MV-4-11 (cell line): Measurements from ENCODE around the gene PRKCSH.
A peak's percentile ranks its signal among the peaks of the same experiment; 100 is the strongest.
"Not testable (repeated sequence)": the region's sequence is repeated elsewhere in the genome, so short reads cannot be mapped to it uniquely, and the experiment has no call there.

ENCODE experiments used
- DNase-seq: peaks from one replicate; lab custom pipeline; 2025; lab: John Stamatoyannopoulos, UW

Gene PRKCSH

DNA sequence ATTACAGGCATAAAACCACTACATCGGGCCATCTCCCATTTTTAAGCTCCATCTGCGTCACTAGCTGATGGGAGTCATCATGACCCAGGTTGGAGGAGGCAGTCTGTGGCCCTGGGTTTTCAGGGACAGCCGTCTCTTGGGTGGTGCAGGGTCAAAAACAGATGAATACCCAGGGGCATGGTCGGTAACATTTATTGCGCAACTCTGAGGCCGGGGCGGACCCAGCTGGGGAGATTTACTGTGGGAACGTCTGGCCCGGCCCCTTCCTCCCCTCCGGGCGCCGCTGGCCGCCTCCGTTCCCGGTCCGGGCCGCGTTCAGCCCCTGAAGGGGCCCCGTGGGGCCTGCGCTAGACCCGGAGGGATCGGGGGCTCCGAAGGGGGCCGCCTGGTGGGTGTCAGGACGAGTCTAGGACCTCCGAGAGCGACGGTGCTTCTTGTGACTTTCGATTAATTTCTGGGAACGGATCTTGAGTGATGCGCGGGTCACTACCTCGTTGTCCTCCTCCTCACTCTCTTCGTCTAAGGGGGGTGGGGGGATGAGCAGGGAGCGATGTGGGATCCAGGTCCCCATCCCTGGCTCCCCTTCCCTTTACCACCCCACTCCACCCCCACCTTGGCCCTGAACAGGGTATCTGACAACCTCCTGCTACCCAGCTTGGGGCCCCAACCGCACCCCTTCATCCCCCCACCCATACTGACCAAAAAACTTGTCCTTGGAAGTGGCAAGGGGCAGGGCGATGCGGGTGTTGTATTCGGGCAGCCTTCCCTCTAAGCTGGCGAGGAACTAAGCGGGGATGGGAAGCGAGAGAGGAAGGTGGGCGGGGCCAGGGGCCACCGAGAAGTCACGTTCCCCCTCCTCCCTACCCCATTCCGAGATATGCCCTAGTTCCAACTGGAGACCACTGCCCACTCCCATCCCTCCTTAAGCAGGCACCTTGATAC, 14.7 kb upstream of the PRKCSH start:
- DNase-seq: peak; percentile 25

DNA sequence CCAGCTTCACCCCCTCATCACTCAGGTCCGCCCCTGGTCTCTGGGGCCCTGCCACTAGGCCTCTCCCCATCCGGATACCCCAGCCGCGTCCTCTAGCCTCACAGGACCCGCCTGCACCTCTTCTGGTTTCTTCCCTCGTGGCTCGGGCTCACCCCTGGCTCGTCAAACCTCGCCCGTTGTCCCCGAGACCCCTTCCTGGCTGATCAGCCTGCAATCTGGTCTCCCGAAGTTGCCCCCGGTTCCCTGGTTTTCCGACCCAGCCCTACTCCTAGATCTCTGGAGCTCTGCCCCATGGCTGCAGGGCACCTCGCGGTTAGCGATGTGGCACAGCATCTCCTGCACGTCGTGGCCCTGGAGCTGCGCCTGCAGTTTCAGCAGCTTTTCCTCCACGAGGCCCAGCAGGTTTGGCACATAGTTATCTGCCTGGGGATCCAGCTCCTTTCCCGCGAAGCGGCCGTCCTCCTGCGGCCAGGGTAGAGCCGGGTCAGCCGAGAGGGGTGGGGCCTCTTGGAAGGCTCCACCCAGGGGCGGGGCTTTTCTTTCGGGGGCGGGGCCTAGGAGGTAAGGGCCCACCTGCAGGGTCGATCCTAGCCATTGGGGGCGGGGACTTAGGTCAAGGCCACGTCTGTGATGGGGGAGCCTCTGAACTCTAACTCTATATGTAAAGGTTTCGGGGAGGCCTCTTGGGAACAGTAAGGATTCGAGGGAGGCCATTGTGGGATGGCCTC, 13.9 kb upstream of the PRKCSH start:
- peak; percentile 34 for DNase-seq

DNA sequence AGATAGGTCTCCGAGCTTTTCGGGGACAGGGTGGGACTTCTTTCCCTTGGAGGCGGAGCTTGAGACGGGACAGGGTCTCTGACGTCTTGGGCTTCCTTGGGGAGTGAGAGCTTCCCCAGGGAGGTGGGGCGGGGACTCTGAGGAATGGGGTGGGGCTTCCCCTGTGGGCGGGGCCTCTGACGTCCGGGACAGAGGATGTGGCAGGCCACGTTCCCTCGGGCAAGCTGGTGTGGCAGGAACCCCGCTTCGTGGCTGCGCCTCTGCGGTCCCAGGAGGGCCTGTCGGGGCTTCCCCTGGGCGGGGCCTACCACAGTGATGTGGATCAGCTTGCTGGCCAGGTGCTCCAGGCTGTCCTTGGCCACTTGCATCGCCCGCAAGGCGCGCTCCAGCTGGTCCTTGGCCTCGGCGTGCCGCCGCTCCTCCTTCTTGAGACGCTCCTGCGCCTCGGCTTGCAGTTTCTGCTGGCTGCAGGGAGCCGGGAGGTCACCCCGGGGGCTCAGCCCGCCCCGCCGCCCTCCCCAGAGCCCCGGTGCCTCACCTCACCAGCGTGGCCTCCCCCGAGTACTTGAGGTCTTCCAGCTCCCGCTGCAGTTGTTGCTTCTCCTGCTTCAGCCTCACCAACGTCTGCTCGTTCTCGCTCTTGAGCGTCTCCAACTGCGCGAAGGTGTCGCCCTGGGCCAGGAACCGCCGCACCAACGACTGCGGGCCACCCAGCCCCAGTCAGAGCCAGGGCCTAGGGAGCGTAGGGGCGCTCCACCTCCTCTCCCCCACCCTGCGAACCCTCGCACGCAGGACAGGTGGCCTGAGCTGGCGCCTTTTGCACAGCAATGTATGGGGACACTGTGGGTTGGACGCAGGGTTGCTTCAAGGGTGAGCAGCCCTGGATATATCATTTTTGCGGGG, 13.0 kb upstream of the PRKCSH start:
- peak; percentile 78 for DNase-seq

DNA sequence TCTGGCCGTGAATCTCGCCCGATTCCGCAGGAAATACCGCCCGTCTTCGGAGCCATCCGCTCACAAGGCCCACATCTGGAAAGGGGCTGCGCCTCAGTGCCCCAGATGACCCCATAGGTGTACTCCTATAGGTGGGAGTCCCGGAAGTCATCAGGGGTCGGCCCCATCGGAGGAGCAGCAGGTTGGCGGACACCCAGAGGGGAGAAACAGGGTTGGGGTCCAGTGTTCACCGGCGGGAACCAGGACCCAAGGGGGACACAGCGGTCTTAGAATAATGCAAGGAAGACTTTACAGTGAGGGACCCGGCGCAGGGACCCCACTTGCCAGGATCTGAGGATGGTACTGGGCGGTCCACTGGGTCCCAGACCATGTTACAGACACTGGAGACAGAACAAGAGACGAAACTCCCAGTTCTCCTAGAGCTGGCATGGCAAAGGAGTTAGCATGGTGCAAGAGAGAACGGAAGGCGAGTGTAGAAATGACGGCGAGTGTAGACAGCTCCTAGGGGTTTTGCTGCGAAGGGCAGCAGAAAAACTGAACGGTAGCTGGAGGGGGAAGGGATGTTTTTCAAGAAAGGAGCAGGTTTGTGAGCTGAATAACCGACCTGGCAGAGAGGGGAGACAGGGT, 12.2 kb upstream of the PRKCSH start:
- no peak for DNase-seq

DNA sequence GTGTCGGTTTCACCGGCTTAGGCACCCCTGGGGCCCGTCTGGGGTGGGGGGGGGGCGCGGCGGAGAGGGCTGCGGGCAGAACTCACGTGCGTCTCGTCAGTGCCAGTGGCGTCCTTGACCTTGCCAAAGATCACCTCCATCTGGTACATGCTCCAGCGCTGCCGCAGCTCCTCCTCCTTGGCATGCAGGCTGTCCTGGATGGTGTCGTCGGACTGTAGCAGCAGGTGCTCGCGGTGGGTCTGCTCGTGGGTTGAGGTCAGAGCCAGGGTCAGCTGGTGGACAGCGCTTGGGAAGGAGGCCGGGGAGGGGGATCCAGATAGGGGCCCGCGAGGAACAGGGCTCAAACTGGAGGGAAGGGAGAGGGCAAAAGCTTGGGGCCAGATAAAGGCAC, 11.6 kb upstream of the PRKCSH start:
- DNase-seq: no peak

DNA sequence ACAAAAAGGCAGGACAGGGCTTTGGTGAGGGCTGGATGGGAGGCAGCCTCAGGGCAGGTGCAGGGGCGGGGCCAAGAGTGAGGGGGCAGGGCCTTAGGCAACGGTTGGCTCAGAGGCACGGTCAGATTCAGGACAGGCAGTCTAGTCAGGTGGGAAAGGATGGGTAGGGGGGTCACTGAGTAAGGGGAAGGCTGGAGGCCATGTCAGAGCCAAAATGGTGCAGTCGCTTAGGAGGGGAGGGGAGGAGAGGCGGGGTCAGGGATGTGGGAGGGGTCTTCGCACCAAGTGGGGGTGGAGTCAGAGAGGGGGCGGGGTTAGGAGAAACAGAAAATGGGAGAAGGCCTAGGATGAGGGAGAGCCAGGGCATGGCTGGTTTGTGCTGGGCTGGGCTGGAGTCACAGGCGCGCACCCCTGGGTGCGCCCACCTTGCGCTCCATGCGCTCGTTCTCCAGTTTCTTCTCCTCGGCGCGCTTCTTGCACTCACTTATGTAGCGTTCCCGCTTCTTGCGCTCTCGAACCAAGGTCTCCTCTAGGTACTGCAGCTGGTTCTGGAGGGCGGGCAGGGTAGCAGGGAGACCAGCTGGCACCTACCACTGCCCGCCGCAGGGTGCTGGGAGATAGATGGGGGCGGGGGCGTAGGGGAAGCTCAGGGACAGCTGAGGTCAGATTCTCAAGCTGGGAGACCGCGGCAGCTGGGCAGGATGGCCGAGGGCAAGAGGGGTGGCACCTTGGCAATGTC, 9.5 kb upstream of the PRKCSH start:
- DNase-seq: no peak

DNA sequence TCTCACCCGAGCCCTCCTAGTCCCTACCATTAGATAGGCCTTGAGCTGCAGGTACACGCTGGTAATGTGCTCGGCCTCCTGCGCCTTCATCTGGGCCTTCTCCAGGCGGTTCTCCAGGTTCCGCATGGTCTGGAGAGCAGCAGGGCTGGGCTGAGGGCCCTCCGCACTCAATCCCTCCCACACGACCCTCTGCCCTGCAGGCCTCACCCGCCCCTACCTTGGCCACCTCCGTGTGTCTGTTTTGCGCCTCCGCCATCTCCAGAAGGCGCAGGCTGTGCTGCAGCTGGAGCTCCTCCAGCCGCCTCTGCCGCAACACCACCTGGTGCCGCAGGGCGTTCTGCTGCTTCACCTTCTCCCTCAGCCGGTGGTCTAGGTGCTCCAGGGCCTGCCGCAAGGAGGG, 8.8 kb upstream of the PRKCSH start:
- DNase-seq: no peak

DNA sequence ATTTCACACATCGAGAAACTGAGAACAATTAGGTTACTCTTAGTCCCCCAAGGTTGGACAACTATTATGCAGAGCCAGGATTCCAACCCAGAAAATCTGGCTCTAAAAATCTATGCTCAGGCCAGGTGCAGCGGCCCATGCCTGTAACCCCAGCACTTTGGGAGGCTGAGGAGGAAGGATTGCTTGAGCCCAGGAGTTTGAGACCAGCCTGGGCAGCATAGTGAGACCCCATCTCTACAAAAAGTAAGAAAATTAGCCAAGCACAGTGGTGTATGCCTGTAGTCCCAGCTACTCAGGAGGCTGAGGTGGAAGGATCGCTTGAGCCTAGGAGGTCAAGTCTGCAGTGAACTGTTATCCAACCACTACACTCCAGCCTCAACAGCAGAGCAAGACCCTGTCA, 1.9 kb upstream of the PRKCSH start:
- not testable (repeated sequence) for DNase-seq

DNA sequence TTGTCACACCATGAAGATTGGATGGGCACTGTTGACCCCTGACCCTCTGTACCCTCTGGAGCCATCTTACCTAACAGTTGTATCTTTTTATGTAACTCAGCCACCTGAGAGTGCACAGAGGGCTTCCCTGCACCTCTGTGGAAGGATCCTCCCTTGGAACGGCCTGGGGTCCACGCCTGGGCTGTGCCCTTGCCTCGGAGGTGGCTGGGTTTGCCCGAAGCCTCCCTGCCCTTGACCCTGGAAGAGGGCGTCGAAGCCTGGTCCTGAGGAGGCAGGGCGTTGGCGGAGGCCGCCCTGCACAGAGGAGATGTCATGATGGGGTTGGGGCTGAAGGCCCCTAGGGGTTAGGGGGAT, 755 bp upstream of the PRKCSH start:
- no peak for DNase-seq

DNA sequence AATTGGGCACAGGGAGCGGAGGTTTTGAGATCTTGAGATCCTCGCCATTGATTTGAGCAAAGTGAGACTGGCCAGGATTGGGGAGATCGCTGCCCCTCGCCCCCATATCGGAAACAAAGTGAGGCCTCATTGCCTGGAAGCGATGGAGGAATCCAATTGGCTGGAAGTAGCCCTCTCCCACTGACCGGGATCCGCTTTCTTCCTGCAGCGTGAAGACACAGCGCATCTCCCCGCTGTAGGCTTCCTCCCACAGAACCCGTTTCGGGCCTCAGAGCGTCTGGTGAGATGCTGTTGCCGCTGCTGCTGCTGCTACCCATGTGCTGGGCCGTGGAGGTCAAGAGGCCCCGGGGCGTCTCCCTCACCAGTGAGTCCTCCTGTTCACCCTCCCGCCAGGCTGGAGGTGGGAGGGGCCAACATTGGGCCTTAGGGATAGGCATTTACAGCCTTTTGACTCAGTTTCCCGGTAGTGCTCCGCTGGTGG, 438 bp downstream of the PRKCSH start:
- no peak for DNase-seq

DNA sequence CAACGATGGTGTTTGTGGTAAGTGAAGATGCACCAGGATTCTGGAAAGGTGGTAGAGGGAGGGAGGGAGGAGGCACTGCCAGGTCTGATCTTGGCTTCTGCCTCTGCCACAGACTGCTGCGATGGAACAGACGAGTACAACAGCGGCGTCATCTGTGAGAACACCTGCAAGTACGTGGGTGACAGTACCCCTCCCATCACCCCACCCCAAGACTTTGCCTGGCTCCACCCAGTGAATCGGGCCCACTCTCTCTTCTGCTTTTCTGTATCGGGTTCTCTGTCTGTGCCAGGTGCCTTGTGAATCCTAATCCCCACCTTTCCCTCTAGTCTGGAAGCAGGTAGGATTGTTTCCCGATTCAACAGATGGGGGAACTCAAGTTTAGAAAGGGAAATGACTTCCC, 2.5 kb downstream of the PRKCSH start:
- no peak for DNase-seq

DNA sequence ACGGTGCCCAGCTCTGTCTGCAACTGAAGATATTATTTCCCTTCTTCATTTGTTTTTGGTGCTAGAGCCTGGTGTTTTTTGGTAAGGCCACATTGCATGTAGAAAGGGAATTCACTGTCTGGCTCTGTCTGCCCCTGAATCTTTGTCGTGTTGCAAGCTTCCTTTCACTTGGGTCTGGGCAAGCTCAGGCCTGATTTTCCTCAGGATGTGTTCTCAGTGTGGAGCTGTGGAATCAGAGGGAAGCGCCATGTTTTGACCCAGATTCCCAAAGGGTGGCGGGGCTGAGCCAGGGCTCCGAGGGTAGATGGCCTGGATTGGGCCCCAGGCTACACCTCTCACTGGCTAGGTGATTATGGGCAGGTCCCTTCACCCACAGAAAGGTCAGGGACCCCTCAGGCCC, 8.6 kb downstream of the PRKCSH start:
- no peak for DNase-seq

DNA sequence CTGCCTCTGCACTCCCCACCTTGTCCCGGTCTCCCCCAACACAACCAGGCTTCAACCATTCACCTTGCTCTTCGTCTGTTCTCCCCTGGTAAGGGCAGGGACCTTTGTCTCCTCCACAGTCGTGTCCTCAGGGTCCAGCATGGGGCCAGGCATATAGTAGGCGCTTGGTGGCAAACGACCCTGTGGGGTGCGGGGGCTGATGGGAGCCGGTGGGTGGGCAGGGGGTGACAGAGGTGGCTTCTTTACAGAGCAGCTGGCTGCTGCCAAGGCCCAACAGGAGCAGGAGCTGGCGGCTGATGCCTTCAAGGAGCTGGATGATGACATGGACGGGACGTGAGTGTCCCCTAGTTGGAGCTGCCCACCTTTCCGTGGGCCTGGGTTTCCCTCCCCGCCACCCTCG, 9.7 kb downstream of the PRKCSH start:
- no peak for DNase-seq

DNA sequence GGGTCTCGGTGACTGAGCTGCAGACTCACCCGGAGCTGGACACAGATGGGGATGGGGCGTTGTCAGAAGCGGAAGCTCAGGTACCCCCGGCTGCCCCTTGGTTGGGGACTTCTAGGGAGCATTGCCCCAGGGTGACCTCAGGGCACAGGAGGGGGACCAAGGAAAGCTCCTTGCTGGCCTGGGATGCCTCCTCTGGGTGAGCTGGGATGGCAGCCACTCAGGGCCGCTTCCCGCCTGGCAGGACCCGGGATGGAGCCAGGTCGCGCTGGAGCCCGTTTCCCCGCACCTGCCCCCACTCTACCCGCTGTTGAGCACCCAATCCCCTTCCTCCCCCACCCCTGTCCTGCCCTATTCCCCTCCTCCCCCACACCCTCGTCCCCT, 10.8 kb downstream of the PRKCSH start:
- DNase-seq: no peak

DNA sequence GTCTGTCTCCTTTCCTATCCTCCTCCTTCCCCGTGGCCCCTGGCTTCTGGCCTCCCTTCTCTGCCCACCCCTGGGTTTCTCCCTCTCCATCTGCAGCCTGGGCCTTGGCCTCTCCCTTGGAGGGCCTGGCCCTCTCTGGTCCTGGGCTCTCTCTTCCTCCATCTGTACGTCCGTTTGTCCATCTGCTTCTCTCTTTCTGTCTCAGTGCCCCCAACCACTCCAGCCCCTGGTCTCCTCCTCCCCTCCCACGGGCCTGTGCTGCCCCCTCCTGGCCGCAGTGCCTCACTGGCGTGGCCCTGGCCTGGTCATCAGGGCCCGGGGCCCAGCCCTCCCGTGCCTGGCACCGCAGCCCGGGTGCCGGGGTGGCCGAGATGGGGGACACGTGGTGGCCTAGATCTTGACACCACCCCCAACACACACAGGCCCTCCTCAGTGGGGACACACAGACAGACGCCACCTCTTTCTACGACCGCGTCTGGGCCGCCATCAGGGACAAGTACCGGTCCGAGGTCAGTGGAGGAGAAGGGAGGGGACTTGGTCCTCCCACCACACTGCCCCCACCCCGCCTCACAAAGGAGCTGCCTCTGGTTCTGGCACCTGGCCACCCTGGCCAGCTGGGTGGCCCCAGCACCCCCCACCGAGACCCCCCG, 11.3 kb downstream of the PRKCSH start:
- no peak for DNase-seq

DNA sequence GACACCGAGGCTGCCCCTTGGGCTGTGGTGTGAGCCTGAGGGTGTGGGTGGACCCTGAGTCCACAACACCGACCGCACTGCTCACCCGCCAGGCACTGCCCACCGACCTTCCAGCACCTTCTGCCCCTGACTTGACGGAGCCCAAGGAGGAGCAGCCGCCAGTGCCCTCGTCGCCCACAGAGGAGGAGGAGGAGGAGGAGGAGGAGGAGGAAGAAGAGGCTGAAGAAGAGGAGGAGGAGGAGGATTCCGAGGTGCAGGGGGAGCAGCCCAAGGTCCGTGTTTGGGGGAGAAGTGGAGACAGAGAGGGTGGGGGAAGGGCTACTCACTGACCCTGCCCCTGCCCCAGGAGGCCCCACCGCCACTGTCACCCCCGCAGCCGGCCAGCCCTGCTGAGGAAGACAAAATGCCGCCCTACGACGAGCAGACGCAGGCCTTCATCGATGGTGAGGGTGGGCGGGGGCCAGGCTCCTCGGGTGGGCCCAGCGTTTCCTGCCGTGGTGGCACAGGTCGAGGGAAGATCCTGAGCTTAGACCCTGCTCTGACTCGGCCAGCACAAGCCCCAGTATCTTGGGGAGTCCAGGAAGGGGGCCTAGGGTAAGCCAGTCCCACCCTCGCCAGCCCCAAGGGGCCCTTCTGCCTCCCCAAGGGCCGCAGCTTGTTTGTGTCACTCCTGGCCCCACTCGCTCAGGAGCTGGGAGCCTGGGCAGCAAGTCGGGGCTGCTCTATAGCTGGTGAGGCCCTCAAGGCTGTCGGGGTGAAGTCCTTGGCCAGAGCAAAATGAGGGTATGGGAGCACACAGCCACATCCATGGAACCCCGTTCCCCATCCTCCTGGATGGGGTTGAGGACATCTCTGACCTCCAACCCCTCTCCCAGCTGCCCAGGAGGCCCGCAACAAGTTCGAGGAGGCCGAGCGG, 12.2 kb downstream of the PRKCSH start:
- no peak for DNase-seq

DNA sequence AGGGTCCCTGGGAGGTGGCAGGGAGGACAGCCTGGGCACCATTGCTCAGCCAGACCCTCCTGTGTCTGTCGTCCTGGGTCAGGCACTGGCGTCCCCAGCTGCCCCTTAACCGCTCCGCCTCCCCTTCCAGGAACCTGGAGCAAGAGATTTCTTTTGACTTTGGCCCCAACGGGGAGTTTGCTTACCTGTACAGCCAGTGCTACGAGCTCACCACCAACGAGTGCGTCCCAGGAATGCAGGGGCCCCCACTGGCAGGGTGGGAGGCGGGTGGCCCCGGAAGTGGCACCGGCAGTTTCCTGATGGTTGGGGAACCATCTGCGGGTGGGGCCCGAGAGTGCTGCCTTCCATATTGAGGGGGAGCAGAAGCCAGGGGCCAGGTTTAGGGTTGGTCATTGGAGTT, 13.0 kb downstream of the PRKCSH start:
- no peak for DNase-seq

DNA sequence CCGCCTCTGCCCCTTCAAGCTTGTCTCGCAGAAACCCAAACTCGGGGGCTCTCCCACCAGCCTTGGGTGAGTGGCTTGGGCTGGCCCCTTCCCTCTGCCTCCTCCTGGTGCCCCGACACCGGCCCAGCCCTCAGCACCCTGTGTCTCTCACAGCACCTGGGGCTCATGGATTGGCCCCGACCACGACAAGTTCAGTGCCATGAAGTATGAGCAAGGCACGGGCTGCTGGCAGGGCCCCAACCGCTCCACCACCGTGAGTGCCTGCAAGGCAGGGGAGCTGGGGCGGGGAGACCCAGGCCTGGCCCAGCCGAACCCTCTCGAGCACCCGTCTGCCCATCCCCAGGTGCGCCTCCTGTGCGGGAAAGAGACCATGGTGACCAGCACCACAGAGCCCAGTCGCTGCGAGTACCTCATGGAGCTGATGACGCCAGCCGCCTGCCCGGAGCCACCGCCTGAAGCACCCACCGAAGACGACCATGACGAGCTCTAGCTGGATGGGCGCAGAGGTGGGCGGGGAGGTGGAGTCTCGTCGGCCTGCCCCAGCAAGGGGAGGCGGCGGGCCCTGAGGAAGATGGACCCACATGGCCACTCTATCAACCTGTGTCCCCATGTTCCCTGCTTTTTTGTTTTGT, 13.6 kb downstream of the PRKCSH start:
- no peak for DNase-seq
